GM12878 (cell line): Measurements from ENCODE around the gene MPV17.

ENCODE experiments used
- ATF2 ChIP-seq: IDR thresholded peaks from 2 replicates; pipeline ENCODE4 v1.6.1; 2012; ENCODE audit warnings: low read length, inconsistent platforms
- CEBPB ChIP-seq, 2 experiments: fragments of 150-350 bp in 1 of 2; IDR thresholded peaks; 2 replicates each; pipeline ENCODE4 v1.6.1; 2012 to 2014; ENCODE audit warnings: low read depth in 2 of 2, low read length in 2 of 2, borderline replicate concordance in 1 of 2, inconsistent platforms in 1 of 2
- CTCF ChIP-seq, 3 experiments: IDR thresholded peaks in 2 of 3; conservative IDR thresholded peaks in 1 of 3; 2 replicates each; pipeline ENCODE4 v1.5.1; 2011; ENCODE audit warnings: low read depth in 3 of 3, low read length in 3 of 3, mild to moderate bottlenecking in 3 of 3, control low read depth in 2 of 3, moderate library complexity in 2 of 3, inconsistent platforms in 1 of 3, mixed read lengths in 1 of 3; ENCODE audit not compliant: control insufficient read depth in 2 of 3, insufficient read depth in 1 of 3; ENCODE audit errors: extremely low read depth in 1 of 3
- KAT2A ChIP-seq: conservative IDR thresholded peaks from 2 replicates; pipeline ENCODE4 v1.6.1; 2011; ENCODE audit warnings: low read depth, low read length; ENCODE audit not compliant: control insufficient read depth
- POLR2A ChIP-seq: IDR thresholded peaks from 2 replicates; pipeline ENCODE4 v1.6.1; 2011; ENCODE audit warnings: low read depth, mild to moderate bottlenecking, low read length
- POLR2AphosphoS2 ChIP-seq: IDR thresholded peaks from 2 replicates; pipeline ENCODE4 v1.6.1; 2011; ENCODE audit warnings: low read depth, mild to moderate bottlenecking, low read length, improper control_type of control experiment, moderate library complexity
- POLR2AphosphoS5 ChIP-seq: IDR thresholded peaks from 2 replicates; pipeline ENCODE4 v1.6.1; 2011; ENCODE audit warnings: mild to moderate bottlenecking, low read length, inconsistent platforms
- YBX1 ChIP-seq: fragments of 450-650 bp; IDR thresholded peaks from 2 replicates; pipeline ENCODE4 v1.6.1; 2016; ENCODE audit warnings: antibody characterized with exemption

GRCh38 chr2:27278010-27278409, 44.9 kb downstream of the MPV17 start:
- TF ChIP-seq POLR2AphosphoS5 (no peak), CTCF (IDR thresholded peaks at IDR 0.05 in 2 of 3, conservative IDR thresholded peaks at IDR 0.05 in 1 of 3; ENCODE audit: control insufficient read depth in 2 of 3, extremely low read depth in 1 of 3, insufficient read depth in 1 of 3, low read depth in 3 of 3, low read length in 3 of 3) (no peak), POLR2A (no peak), ATF2 (no peak), KAT2A (no peak), CEBPB (IDR thresholded peaks at IDR 0.05; ENCODE audit: borderline replicate concordance in 1 of 2, low read depth in 2 of 2, low read length in 2 of 2) (no peak), POLR2AphosphoS2 (no peak), YBX1 (no peak)
